C4-2B (cell line): Measurements from ENCODE around the gene DUOX2.

ENCODE experiments used
- H3K27ac ChIP-seq: fragments of 450-650 bp; 2 replicates; pipeline ENCODE4 v1.5.1; 2017
- CTCF ChIP-seq: fragments of 450-650 bp; conservative IDR thresholded peaks from 2 replicates; pipeline ENCODE4 v1.5.1; 2017; ENCODE audit warnings: mild to moderate bottlenecking
- ZFX ChIP-seq: fragments of 450-650 bp; IDR thresholded peaks from 2 replicates; pipeline ENCODE4 v1.6.1; 2017

Gene DUOX2

GRCh38 chr15:45114076-45114750, at the start of gene DUOX2, which contains the start of gene DUOXA2:
Gene DUOX2, minus strand, starts transcription at chr15:45114172. Its CDS starts 761 bp downstream, at chr15:45113411.
Gene DUOXA2, plus strand, starts transcription at chr15:45114326. Its CDS starts 280 bp downstream, at chr15:45114606.
- no peak within 1 kb of the TSS for H3K27ac ChIP-seq
- no peak for TF ChIP-seq ZFX
- no peak for TF ChIP-seq CTCF

- no peak overlapping the region for H3K27ac ChIP-seq
- TF ChIP-seq ZFX, result no peak
- TF ChIP-seq CTCF, result no peak
Observed at GRCh38 chr15:45163508-45163856, 49.5 kb upstream of the DUOX2 start.

- TF ChIP-seq ZFX (no peak), CTCF (peak; percentile 87)
- no peak overlapping the region for H3K27ac ChIP-seq
Observed at GRCh38 chr15:45162771-45163507, 49.0 kb upstream of the DUOX2 start.

GRCh38 chr15:45161666-45162065, 47.7 kb upstream of the DUOX2 start:
- no peak overlapping the region for H3K27ac ChIP-seq
- TF ChIP-seq CTCF, result no peak
- no peak for TF ChIP-seq ZFX

- H3K27ac ChIP-seq, result no peak overlapping the region
- no peak for TF ChIP-seq CTCF
- no peak for TF ChIP-seq ZFX
Observed at GRCh38 chr15:45157974-45158373, 44.0 kb upstream of the DUOX2 start.

GRCh38 chr15:45156744-45157455, 42.9 kb upstream of the DUOX2 start:
- TF ChIP-seq ZFX, result no peak
- TF ChIP-seq CTCF, result no peak
- no peak overlapping the region for H3K27ac ChIP-seq

GRCh38 chr15:45155739-45156138, 41.8 kb upstream of the DUOX2 start:
- TF ChIP-seq CTCF, result no peak
- no peak for TF ChIP-seq ZFX
- H3K27ac ChIP-seq, result no peak overlapping the region
